ENCODE measurements around the gene RGL2. TPM values are rescaled to one million over a fixed set of nuclear protein-coding genes. Genes with fewer than 3 reads are reported as not detected.

RGL2 gene
- total and polyA plus RNA-seq, 2 of the 13 experiments (the other 11 are each of a cell fraction or from before 2014, with no cell fraction given) = 22.9 to 47.4 TPM

- TF ChIP-seq TFDP1 (CRISPR knock-in tag; IDR thresholded peaks at IDR 0.05; ENCODE audit: borderline replicate concordance) = no peak
- TF ChIP-seq ZNF280B (CRISPR knock-in tag; IDR thresholded peaks at IDR 0.05; ENCODE audit: borderline replicate concordance) = 0 out of 2 replicates have a peak, but pooled peaks have one; percentile 9
- TF ChIP-seq ZNF337 (CRISPR knock-in tag; IDR thresholded peaks at IDR 0.05; ENCODE audit: borderline replicate concordance, low read depth) = no peak
- TF ChIP-seq ZFP90 (CRISPR knock-in tag; IDR thresholded peaks at IDR 0.05; ENCODE audit: borderline replicate concordance) = 0 out of 2 replicates have a peak, but pooled peaks have one; percentile 30
- no peak for TF ChIP-seq MZF1 (CRISPR knock-in tag; IDR thresholded peaks at IDR 0.05; ENCODE audit: borderline replicate concordance)
- TF ChIP-seq KMT2A (CRISPR knock-in tag; IDR thresholded peaks at IDR 0.05) = no peak
- peak; percentile 23 to 55; a peak in 3 of 4 replicates for TF ChIP-seq POLR2A (IDR thresholded peaks at IDR 0.05; ENCODE audit: insufficient read depth in 1 of 2, low read depth in 2 of 2, low read length in 2 of 2)
- no peak for TF ChIP-seq ZNF646 (CRISPR knock-in tag; IDR thresholded peaks at IDR 0.05)
- TF ChIP-seq ZNF460 (CRISPR knock-in tag; IDR thresholded peaks at IDR 0.05; ENCODE audit: borderline replicate concordance) = no peak
- TF ChIP-seq MTA1 (CRISPR knock-in tag; IDR thresholded peaks at IDR 0.05; ENCODE audit: borderline replicate concordance) = no peak
- peak; percentile 27 for TF ChIP-seq SSRP1 (CRISPR knock-in tag; IDR thresholded peaks at IDR 0.05)
- TF ChIP-seq CENPX (CRISPR knock-in tag; IDR thresholded peaks at IDR 0.05) = no peak
- TF ChIP-seq GFI1 (CRISPR knock-in tag; IDR thresholded peaks at IDR 0.05; ENCODE audit: borderline replicate concordance) = no peak
- TF ChIP-seq RAD51 (IDR thresholded peaks at IDR 0.05; ENCODE audit: borderline replicate concordance) = no peak
- no peak for TF ChIP-seq TMF1 (CRISPR knock-in tag; IDR thresholded peaks at IDR 0.05; ENCODE audit: low read depth)
- peak; percentile 80 for TF ChIP-seq AKAP8 (CRISPR knock-in tag; IDR thresholded peaks at IDR 0.05)
- TF ChIP-seq NRL (CRISPR knock-in tag; IDR thresholded peaks at IDR 0.05; ENCODE audit: borderline replicate concordance) = no peak
- TF ChIP-seq ATM (IDR thresholded peaks at IDR 0.05; ENCODE audit: borderline replicate concordance) = no peak
Measured at GRCh38 chr6:33276864-33277662, 21.7 kb downstream of the RGL2 start, which contains the start of gene B3GALT4 (continued).

All from HepG2 (cell line).